Ishikawa (cell line): ENCODE results near the gene SLC24A3.

ENCODE experiments used
- CEBPB ChIP-seq: IDR thresholded peaks from 2 replicates; pipeline ENCODE4 v1.6.1; 2012
- EGR1 ChIP-seq: IDR thresholded peaks from 2 replicates; pipeline ENCODE4 v1.6.1; 2012
- EP300 ChIP-seq: IDR thresholded peaks from 2 replicates; pipeline ENCODE4 v1.6.1; 2012; ENCODE audit warnings: borderline replicate concordance
- FOXM1 ChIP-seq: IDR thresholded peaks from 2 replicates; pipeline ENCODE4 v1.6.1; 2012; ENCODE audit warnings: low read depth, borderline replicate concordance
- RAD21 ChIP-seq: IDR thresholded peaks from 2 replicates; pipeline ENCODE4 v1.6.1; 2012; ENCODE audit warnings: low read depth
- REST ChIP-seq: IDR thresholded peaks from 2 replicates; pipeline ENCODE4 v1.6.1; 2012; ENCODE audit warnings: low read depth, mild to moderate bottlenecking
- YY1 ChIP-seq: IDR thresholded peaks from 2 replicates; pipeline ENCODE4 v1.6.1; 2012; ENCODE audit warnings: low read depth
- ZBTB7A ChIP-seq: IDR thresholded peaks from 2 replicates; pipeline ENCODE4 v1.6.1; 2012; ENCODE audit warnings: low read depth

- TF ChIP-seq EGR1 (no peak), YY1 (no peak), RAD21 (no peak), ZBTB7A (no peak), CEBPB (no peak), FOXM1 (no peak), REST (no peak), EP300 (no peak)
Observed at GRCh38 chr20:19713822-19714578, 501.6 kb downstream of the SLC24A3 start.
